ENCODE results near the gene OSBPL9. TPM values are rescaled to one million over a fixed set of nuclear protein-coding genes. Genes with fewer than 3 reads are reported as not detected.

Gene OSBPL9
- total and polyA plus RNA-seq, 10 of the 15 experiments (the other 5 are each of a cell fraction or from before 2014, with no cell fraction given), result 25.9 to 156 (median 108) TPM

- Histone ChIP-seq H3K27ac (ENCODE audit: control insufficient read depth, insufficient read depth) (no peak overlapping the region), H3K36me3 (ENCODE audit: control insufficient read depth in 2 of 2, insufficient read depth in 2 of 2, low read length in 1 of 2) (no peaks in the 10 kb centered on the region), H3K79me2 (ENCODE audit: control insufficient read depth, insufficient read depth, low read length) (no peaks in the 10 kb centered on the region), H3K27me3 (replicated peaks in 1 of 2; ENCODE audit: control insufficient read depth in 2 of 2, insufficient read depth in 2 of 2, low read length in 1 of 2) (no peaks in the 10 kb centered on the region), H4K20me1 (ENCODE audit: control insufficient read depth, insufficient read depth) (no peaks in the 10 kb centered on the region), H3K4me3 (no peak overlapping the region), H3K9ac (ENCODE audit: control insufficient read depth, insufficient read depth, low read length) (no peak overlapping the region), H3K4me1 (ENCODE audit: control insufficient read depth, insufficient read depth, low read length) (peaks cover 7% of the 10 kb centered on the region), H3K9me3 (replicated peaks; ENCODE audit: control insufficient read depth, insufficient read depth, low read length) (no peaks in the 10 kb centered on the region), H3K4me2 (ENCODE audit: control insufficient read depth, insufficient read depth) (no peak overlapping the region), H2AFZ (ENCODE audit: control insufficient read depth, low read depth, low read length) (no peak overlapping the region)
- intact Hi-C loops (cut with micrococcal nuclease; ENCODE audit: unreplicated experiment) (no loop called here), in situ Hi-C loops (cut with MboI) (no loop called here)
- BruUV-seq (replicated peaks), result no TSS peak
- ATAC-seq (no peak), FAIRE-seq (no peak), DNase-seq (ENCODE audit: low read depth, low spot score) (no peak)
- ChIA-PET SMC1A (ENCODE audit: uncharacterized antibody, unreplicated experiment) (interaction anchor here (0.9 to 2.2 kb wide), 9 partner anchors 11 to 78 kb away, joined by 3 to 7 read pairs (median 5); no protein-coding TSS in a partner anchor), CTCF (interaction anchor here (1.1 to 1.4 kb wide), 2 partner anchors 10 to 80 kb away, joined by 3 to 5 read pairs; no protein-coding TSS in a partner anchor), POLR2A (interaction anchor here (1.1 to 2.2 kb wide), 3 partner anchors 11 to 40 kb away, joined by 3 to 10 read pairs (median 5); no protein-coding TSS in a partner anchor), RAD21 (ENCODE audit: unreplicated experiment) (no interaction called here)
- TF ChIP-seq IKZF1 (conservative IDR thresholded peaks at IDR 0.05) (no peak), CHD2 (IDR thresholded peaks at IDR 0.05; ENCODE audit: borderline replicate concordance, low read depth, low read length) (no peak), JUND (IDR thresholded peaks at IDR 0.05; ENCODE audit: low read depth, low read length) (no peak), KLF5 (IDR thresholded peaks at IDR 0.05; ENCODE audit: partially characterized antibody) (no peak), CEBPZ (IDR thresholded peaks at IDR 0.05; ENCODE audit: low read depth, low read length) (no peak), RELA (IDR thresholded peaks at IDR 0.05; ENCODE audit: borderline replicate concordance, partially characterized antibody) (no peak), NR2F1 (conservative IDR thresholded peaks at IDR 0.05) (no peak), ZBTB40 (IDR thresholded peaks at IDR 0.05; ENCODE audit: borderline replicate concordance) (no peak), ZNF622 (IDR thresholded peaks at IDR 0.05) (no peak), SIN3A (IDR thresholded peaks at IDR 0.05; ENCODE audit: low read depth, low read length) (no peak), ESRRA (IDR thresholded peaks at IDR 0.05; ENCODE audit: low read length) (no peak)
Observed at GRCh38 chr1:51689075-51689440, 72.2 kb downstream of the OSBPL9 start.
